Naive thymus-derived CD4-positive, alpha-beta T cell (primary cell): ENCODE results near the gene TYR. TPM values are rescaled to one million over a fixed set of nuclear protein-coding genes. Genes with fewer than 3 reads are reported as not detected.

ENCODE experiments used
- ATAC-seq: fragments of 150-1000 bp; cut with Tn5 transposase; 2 replicates; pipeline ENCODE4 v1.10.0; 2021; ENCODE audit warnings: mild to moderate bottlenecking, moderate library complexity
- CTCF ChIA-PET: fragments of 350-600 bp; sonication (Branson Sonifier 250); formaldehyde crosslinking; loops from one replicate; lab custom pipeline; 2021; ENCODE audit warnings: antibody characterized with exemption; lab: Charles Lee
- POLR2A ChIA-PET: fragments of 350-600 bp; sonication (Branson Sonifier 250); formaldehyde crosslinking; loops from one replicate; lab custom pipeline; 2021; ENCODE audit warnings: antibody characterized with exemption, inconsistent platforms; lab: Charles Lee
- DNase-seq, 9 donors: peaks; one replicate each; pipeline versions ENCODE4 v3.0.0 to v3.0.0-alpha.2; 2020 to 2022; ENCODE audit warnings: mixed read lengths in 1 of 9
- H3K27ac ChIP-seq: one replicate; pipeline ENCODE4 v1.7.0; 2013; ENCODE audit warnings: mild to moderate bottlenecking, low read depth, low read length, moderate library complexity
- H3K27me3 ChIP-seq, 2 donors: one replicate each; pipeline ENCODE4 v1.7.0; 2013; ENCODE audit warnings: low read length in 2 of 2, mild to moderate bottlenecking in 2 of 2, moderate library complexity in 2 of 2; ENCODE audit not compliant: control insufficient read depth in 2 of 2, insufficient read depth in 2 of 2
- H3K36me3 ChIP-seq, 3 experiments: 1 replicate in 2 of 3; 2 replicates in 1 of 3; pipeline ENCODE4 v1.7.0; 2013; ENCODE audit warnings: low read length in 3 of 3, mild to moderate bottlenecking in 3 of 3, moderate library complexity in 1 of 3; ENCODE audit not compliant: insufficient read depth in 3 of 3, control insufficient read depth in 2 of 3
- H3K4me1 ChIP-seq, 2 donors: one replicate each; pipeline ENCODE4 v1.7.0; 2013; ENCODE audit warnings: low read length in 2 of 2, mild to moderate bottlenecking in 2 of 2, moderate library complexity in 1 of 2; ENCODE audit not compliant: control insufficient read depth in 2 of 2, insufficient read depth in 2 of 2
- H3K4me3 ChIP-seq: 2 replicates; pipeline ENCODE4 v1.7.0; 2013; ENCODE audit warnings: mild to moderate bottlenecking, low read length
- H3K9me3 ChIP-seq, 3 experiments: 1 replicate in 2 of 3; 2 replicates in 1 of 3; pipeline ENCODE4 v1.7.0; 2013; ENCODE audit warnings: low read length in 3 of 3; ENCODE audit not compliant: control insufficient read depth in 2 of 3
- H3K27ac Mint-ChIP-seq, 9 donors: one replicate each; pipeline ENCODE4 v1.8.0; 2020 to 2022; ENCODE audit warnings: mixed read lengths in 9 of 9, mild to moderate bottlenecking in 8 of 9, moderate library complexity in 5 of 9, inconsistent platforms in 2 of 9
- H3K27me3 Mint-ChIP-seq, 5 donors: one replicate each; pipeline ENCODE4 v1.8.0; 2021 to 2022; ENCODE audit warnings: mixed read lengths in 5 of 5, mild to moderate bottlenecking in 1 of 5
- H3K36me3 Mint-ChIP-seq, 5 donors: one replicate each; pipeline ENCODE4 v1.8.0; 2020 to 2022; ENCODE audit warnings: mixed read lengths in 5 of 5, mild to moderate bottlenecking in 3 of 5, inconsistent platforms in 1 of 5
- H3K4me1 Mint-ChIP-seq, 7 donors: one replicate each; pipeline ENCODE4 v1.8.0; 2020 to 2022; ENCODE audit warnings: mixed read lengths in 7 of 7, mild to moderate bottlenecking in 3 of 7, inconsistent platforms in 1 of 7
- H3K4me3 Mint-ChIP-seq, 10 donors: one replicate each; pipeline ENCODE4 v1.8.0; 2020 to 2022; ENCODE audit warnings: mild to moderate bottlenecking in 10 of 10, mixed read lengths in 10 of 10, moderate library complexity in 6 of 10, inconsistent platforms in 2 of 10
- H3K9me3 Mint-ChIP-seq, 11 donors: one replicate each; pipeline ENCODE4 v1.8.0; 2020 to 2022; ENCODE audit warnings: mixed read lengths in 11 of 11, mild to moderate bottlenecking in 4 of 11, inconsistent platforms in 1 of 11, moderate library complexity in 1 of 11
- intact Hi-C, 2 donors: fragments of 100-400 bp; cut with micrococcal nuclease; formaldehyde crosslinking; loops; one replicate each; pipeline ENCODE4 v1.15.1; 2023
- polyA plus RNA-seq, 2 donors: library from polyadenylated mRNA; unstranded; fragments of 300-500 nt; fragmentation: Illumina TruSeq; gene quantifications; one replicate each; pipeline ENCODE4 v1.2.3, GENCODE V29; 2021
- total RNA-seq, 6 experiments: library from RNA in 5 of 6; stranded (reverse) in 5 of 6; gene quantifications; 1 replicate in 5 of 6; 2 replicates in 1 of 6; pipeline ENCODE4 v1.2.3 and lab custom pipeline; 2021 to 2026

Gene TYR
- not detected for total RNA-seq
- not detected for polyA plus RNA-seq
- not detected for total RNA-seq (lab: John Stamatoyannopoulos, UW)

GRCh38 chr11:89177691-89178231 lies at the start of gene TYR:
TYR (plus strand) TSS chr11:89177875; CDS start chr11:89177954, 79 bp downstream.
- ATAC-seq (no peak), DNase-seq (no peak)
- POLR2A ChIA-PET, result no interaction called here
- Mint-ChIP-seq H3K4me1 (peaks cover 0 to 7% (median 2%) of the 10 kb centered on the region in 7 donors), H3K27ac (no peak within 1 kb of the TSS), H3K4me3 (no peak within 1 kb of the TSS), H3K27me3 (no peaks in the 10 kb centered on the region), H3K36me3 (no peaks in the 10 kb centered on the region), H3K9me3 (no peaks in the 10 kb centered on the region)
- intact Hi-C loops, result no loop called here
- H3K9me3 ChIP-seq, result no peaks in the 10 kb centered on the region
- no peak within 1 kb of the TSS for H3K4me3 ChIP-seq
- CTCF ChIA-PET, result no interaction called here
- no peaks in the 10 kb centered on the region for H3K4me1 ChIP-seq
- no peak within 1 kb of the TSS for H3K27ac ChIP-seq
- no peaks in the 10 kb centered on the region for H3K27me3 ChIP-seq
- H3K36me3 ChIP-seq, result no peaks in the 10 kb centered on the region

- intact Hi-C loops, result no loop called here
- H3K9me3 Mint-ChIP-seq, result no peaks in the 10 kb centered on the region
- H3K4me3 Mint-ChIP-seq, result no peak overlapping the region
- CTCF ChIA-PET, result no interaction called here
- no peaks in the 10 kb centered on the region for H3K27me3 ChIP-seq
- no peaks in the 10 kb centered on the region for H3K36me3 Mint-ChIP-seq
- no peaks in the 10 kb centered on the region for H3K4me1 Mint-ChIP-seq
- POLR2A ChIA-PET, result no interaction called here
- no peak overlapping the region for H3K27ac Mint-ChIP-seq
- H3K27me3 Mint-ChIP-seq, result peaks cover 0 to 5% (median 4%) of the 10 kb centered on the region in 5 donors
- H3K9me3 ChIP-seq, result no peaks in the 10 kb centered on the region
- ATAC-seq (no peak), DNase-seq (no peak)
- no peak overlapping the region for H3K27ac ChIP-seq
- no peaks in the 10 kb centered on the region for H3K36me3 ChIP-seq
- no peaks in the 10 kb centered on the region for H3K4me1 ChIP-seq
- no peak overlapping the region for H3K4me3 ChIP-seq
Observed at GRCh38 chr11:89136606-89137005, 41.1 kb upstream of the TYR start.

DNA sequence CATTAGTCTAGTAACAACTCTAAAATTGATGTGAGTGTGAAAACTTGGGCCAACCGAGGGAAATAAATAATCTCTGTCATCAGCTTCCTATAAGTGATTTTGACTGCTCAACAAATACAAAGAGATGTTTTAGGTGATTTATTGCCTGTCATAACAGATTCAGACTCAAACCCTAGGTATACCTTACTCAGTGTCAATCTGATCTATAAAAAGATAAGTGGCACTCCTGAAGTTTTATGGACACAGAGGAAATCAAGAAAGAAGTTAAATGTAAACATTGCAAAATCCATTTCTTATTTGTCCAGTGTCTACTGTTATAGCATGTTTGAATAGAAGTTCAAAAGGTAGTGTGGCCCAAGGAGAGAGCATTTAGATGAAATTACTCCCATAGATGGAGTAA lies 30.4 kb upstream of the TYR start:
- CTCF ChIA-PET, result no interaction called here
- no peaks in the 10 kb centered on the region for H3K27me3 Mint-ChIP-seq
- H3K4me1 ChIP-seq, result no peaks in the 10 kb centered on the region

DNA sequence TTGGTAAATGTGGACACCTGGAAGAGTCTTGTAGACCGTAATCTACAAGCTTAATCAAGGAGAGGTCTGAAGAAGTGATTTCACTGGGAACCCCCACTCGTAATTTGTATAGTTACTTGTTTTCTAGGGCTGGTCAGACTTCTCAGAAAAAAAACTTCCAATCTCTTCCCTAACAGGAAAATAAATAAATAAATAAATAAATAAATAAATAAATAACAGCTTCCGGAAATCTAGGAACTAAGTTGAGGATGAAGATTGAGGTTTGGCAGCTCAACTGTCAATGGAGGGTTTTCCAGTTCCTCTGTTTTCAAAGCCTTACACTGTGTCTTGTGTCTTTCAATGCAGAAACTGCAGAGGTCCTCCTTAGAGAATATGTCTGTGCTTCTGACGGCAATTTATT lies 17.7 kb upstream of the TYR start:
- H3K27me3 Mint-ChIP-seq, result no peaks in the 10 kb centered on the region
- H3K27ac Mint-ChIP-seq, result no peak overlapping the region
- H3K36me3 Mint-ChIP-seq, result no peaks in the 10 kb centered on the region
- no peaks in the 10 kb centered on the region for H3K36me3 ChIP-seq
- ATAC-seq, result no peak
- CTCF ChIA-PET, result no interaction called here
- no peak overlapping the region for H3K4me3 Mint-ChIP-seq
- DNase-seq, result no peak
- POLR2A ChIA-PET, result no interaction called here
- intact Hi-C loops, result no loop called here
- H3K27ac ChIP-seq, result no peak overlapping the region
- H3K9me3 ChIP-seq, result no peaks in the 10 kb centered on the region
- H3K27me3 ChIP-seq, result no peaks in the 10 kb centered on the region
- no peaks in the 10 kb centered on the region for H3K4me1 ChIP-seq
- no peak overlapping the region for H3K4me3 ChIP-seq
- H3K9me3 Mint-ChIP-seq, result peaks cover 0 to 2% (median 0%) of the 10 kb centered on the region in 11 donors
- no peaks in the 10 kb centered on the region for H3K4me1 Mint-ChIP-seq

More for the DNA sequence above, 30.4 kb upstream of the TYR start:
- H3K4me1 Mint-ChIP-seq, result no peaks in the 10 kb centered on the region
- Histone ChIP-seq H3K36me3 (no peaks in the 10 kb centered on the region), H3K9me3 (no peaks in the 10 kb centered on the region), H3K27ac (no peak overlapping the region), H3K27me3 (no peaks in the 10 kb centered on the region), H3K4me3 (no peak overlapping the region)
- no peak overlapping the region for H3K4me3 Mint-ChIP-seq
- H3K27ac Mint-ChIP-seq, result no peak overlapping the region
- no peak for ATAC-seq
- intact Hi-C loops, result no loop called here
- DNase-seq, result no peak
- POLR2A ChIA-PET, result no interaction called here
- H3K36me3 Mint-ChIP-seq, result no peaks in the 10 kb centered on the region
- H3K9me3 Mint-ChIP-seq, result peaks cover 0 to 2% (median 0%) of the 10 kb centered on the region in 11 donors

- CTCF ChIA-PET, result no interaction called here
- no peak overlapping the region for H3K27ac ChIP-seq
- no peak for DNase-seq
- H3K4me3 Mint-ChIP-seq, result no peak overlapping the region
- H3K4me1 ChIP-seq, result no peaks in the 10 kb centered on the region
- H3K27me3 ChIP-seq, result peaks cover 0 to 3% of the 10 kb centered on the region in 2 donors
- no peaks in the 10 kb centered on the region for H3K9me3 ChIP-seq
- H3K27me3 Mint-ChIP-seq, result no peaks in the 10 kb centered on the region
- H3K36me3 Mint-ChIP-seq, result no peaks in the 10 kb centered on the region
- POLR2A ChIA-PET, result no interaction called here
- intact Hi-C loops, result no loop called here
- no peaks in the 10 kb centered on the region for H3K4me1 Mint-ChIP-seq
- H3K4me3 ChIP-seq, result no peak overlapping the region
- ATAC-seq, result no peak
- no peak overlapping the region for H3K27ac Mint-ChIP-seq
- no peaks in the 10 kb centered on the region for H3K9me3 Mint-ChIP-seq
- H3K36me3 ChIP-seq, result no peaks in the 10 kb centered on the region
Observed at GRCh38 chr11:89161949-89162348, 15.7 kb upstream of the TYR start.

GRCh38 chr11:89163686-89164085 lies 14.0 kb upstream of the TYR start:
- Mint-ChIP-seq H3K36me3 (no peaks in the 10 kb centered on the region), H3K4me3 (no peak overlapping the region), H3K27me3 (no peaks in the 10 kb centered on the region), H3K9me3 (no peaks in the 10 kb centered on the region), H3K27ac (no peak overlapping the region), H3K4me1 (no peaks in the 10 kb centered on the region)
- no peak overlapping the region for H3K27ac ChIP-seq
- no peak overlapping the region for H3K4me3 ChIP-seq
- ChIA-PET POLR2A (no interaction called here), CTCF (no interaction called here)
- ATAC-seq (no peak), DNase-seq (no peak)
- H3K4me1 ChIP-seq, result no peaks in the 10 kb centered on the region
- intact Hi-C loops, result no loop called here
- H3K9me3 ChIP-seq, result no peaks in the 10 kb centered on the region
- H3K27me3 ChIP-seq, result peaks cover 0 to 5% of the 10 kb centered on the region in 2 donors
- H3K36me3 ChIP-seq, result no peaks in the 10 kb centered on the region

- no peaks in the 10 kb centered on the region for H3K9me3 ChIP-seq
- no peaks in the 10 kb centered on the region for H3K36me3 ChIP-seq
- intact Hi-C loops, result no loop called here
- POLR2A ChIA-PET, result no interaction called here
- H3K27me3 ChIP-seq, result peaks cover 0 to 5% of the 10 kb centered on the region in 2 donors
- no peak overlapping the region for H3K27ac ChIP-seq
- Mint-ChIP-seq H3K36me3 (no peaks in the 10 kb centered on the region), H3K9me3 (no peaks in the 10 kb centered on the region), H3K4me1 (no peaks in the 10 kb centered on the region), H3K27ac (no peak overlapping the region), H3K4me3 (no peak overlapping the region), H3K27me3 (no peaks in the 10 kb centered on the region)
- ATAC-seq (no peak), DNase-seq (no peak)
- H3K4me1 ChIP-seq, result no peaks in the 10 kb centered on the region
- CTCF ChIA-PET, result no interaction called here
- no peak overlapping the region for H3K4me3 ChIP-seq
Observed at GRCh38 chr11:89168396-89168795, 9.3 kb upstream of the TYR start.
